HPDE6-E6E7 (cell line): ENCODE data around the gene SNRPD3.
"Not testable (repeated sequence)": the region's sequence is repeated elsewhere in the genome, so short reads cannot be mapped to it uniquely, and the experiment has no call there.

ENCODE experiments used
- DNase-seq: peaks from one replicate; pipeline ENCODE4 v3.0.0; 2011; ENCODE audit warnings: missing footprints; ENCODE audit errors: extremely low spot score

Gene SNRPD3

GRCh38 chr22:24592058-24592850 lies 36.5 kb downstream of the SNRPD3 start:
- DNase-seq = no peak

GRCh38 chr22:24592851-24593558 lies 37.2 kb downstream of the SNRPD3 start, which contains the start of gene LRRC75B:
Gene LRRC75B, minus strand, starts transcription at chr22:24593073. Its CDS starts 34 bp downstream, at chr22:24593039.
- DNase-seq = peak; percentile 76

DNA sequence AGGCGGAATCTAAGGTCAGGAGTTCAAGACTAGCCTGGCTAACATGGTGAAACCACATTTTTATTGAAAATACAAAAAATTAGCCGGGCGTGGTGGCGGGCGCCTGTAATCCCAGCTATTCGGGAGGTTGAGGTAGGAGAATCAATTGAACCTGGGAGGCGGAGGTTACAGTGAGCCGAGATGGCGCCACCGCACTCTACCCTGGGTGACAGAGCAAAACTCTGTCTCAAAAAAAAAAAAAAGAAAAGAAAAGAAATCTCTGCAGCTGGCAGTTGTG lies 37.7 kb downstream of the SNRPD3 start:
- DNase-seq = not testable (repeated sequence)

DNA sequence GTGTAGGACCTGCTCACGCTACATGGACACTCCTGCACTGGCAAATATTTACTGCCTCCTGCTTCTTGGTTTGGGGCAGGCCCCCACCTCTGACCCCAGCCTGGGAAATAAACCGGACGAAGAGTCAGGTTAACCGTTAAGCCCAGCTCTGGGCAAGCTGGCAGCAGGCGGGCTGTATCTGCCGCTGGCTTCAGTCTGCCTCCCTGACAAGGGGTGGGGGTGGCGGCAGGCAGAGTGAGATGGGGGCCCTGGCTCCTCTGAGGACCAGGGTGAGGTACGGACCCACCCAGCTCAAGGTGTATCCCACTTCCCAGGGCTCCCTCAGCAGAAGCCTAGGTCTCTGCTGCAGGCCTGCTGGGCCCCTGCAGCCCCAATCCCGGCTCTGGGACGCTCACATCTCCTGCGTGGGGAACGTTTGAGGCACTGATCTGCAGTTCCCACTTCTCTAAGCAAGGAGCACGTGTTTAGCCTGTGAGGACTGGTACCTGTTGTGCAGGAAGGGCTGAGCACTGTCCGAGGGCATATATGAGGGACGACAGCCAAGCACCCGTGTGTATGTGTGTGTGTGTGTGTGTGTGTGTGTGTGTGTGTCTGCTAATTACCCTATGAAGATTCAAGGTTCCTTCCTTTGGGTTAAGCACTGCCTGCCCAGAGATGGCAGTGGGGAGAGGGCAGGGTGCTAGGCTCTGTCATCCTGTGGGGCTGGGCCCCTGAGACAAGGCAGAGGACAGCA lies 38.2 kb downstream of the SNRPD3 start:
- no peak for DNase-seq

DNA sequence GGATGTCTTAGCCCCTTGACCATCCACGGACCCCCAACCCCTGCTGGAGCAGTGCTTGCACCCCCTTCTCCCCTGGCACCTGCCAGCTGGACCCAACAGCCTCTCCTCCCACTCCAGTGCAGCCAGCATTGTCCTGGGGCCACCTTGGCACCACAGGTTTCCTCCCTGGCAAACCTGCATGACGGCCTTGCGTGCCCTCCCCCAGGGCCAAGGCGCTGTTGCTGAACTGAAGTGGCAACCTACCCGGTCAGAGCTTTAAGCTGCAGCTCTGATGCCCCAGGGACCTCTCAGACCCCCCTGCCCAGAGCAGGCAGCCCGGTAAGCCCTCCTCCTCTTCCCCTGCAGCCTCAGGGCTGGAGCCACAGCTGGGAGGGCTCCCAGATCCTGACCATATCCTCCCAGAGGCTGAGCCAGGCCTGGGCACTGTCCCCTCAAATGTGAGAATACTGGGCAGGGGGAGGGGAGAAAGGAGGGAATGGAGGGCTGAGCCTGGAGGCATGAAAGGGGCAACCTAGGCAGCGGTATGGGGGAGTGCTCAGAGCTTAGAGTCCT lies 38.8 kb downstream of the SNRPD3 start:
- DNase-seq = no peak

DNA sequence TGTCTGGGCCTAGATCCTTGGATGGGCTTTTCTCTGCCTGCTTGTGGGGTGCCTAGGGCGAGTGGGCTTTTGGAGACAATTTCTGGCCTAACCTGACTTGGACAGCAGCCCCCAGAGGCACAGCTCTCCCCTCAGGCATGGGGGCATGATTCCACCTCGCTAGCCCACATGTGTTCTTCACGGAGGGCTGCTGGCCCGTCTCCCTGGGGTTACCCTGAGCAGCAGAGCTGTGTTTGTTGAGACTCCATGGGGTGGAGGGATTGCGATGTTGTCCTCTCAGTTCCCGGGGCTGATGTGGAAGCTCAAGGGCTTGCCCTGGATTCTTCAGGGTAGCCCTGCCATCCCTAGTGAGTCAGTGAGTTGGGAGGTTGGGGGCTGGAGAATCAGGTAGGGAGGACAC lies 39.4 kb downstream of the SNRPD3 start:
- no peak for DNase-seq

DNA sequence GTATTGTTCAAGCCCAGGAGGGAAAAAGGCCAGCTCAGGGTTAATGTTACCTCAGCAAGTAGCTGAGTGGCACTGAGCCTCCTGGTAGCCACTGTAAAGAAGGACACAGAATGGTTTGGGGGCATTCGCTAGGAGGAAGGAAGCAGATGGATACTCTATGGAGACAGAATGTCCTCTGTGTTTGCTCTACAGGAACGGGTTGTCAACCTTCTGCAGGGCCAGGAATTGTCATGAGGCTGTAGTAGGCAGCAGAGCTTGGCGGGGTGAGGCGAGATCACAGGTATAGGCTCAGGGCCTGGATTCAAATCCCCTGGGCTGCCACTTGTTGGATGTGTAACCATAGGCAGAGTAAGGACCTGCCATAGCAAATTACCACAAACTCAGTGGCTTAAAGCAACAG lies 40.1 kb downstream of the SNRPD3 start:
- no peak for DNase-seq

DNA sequence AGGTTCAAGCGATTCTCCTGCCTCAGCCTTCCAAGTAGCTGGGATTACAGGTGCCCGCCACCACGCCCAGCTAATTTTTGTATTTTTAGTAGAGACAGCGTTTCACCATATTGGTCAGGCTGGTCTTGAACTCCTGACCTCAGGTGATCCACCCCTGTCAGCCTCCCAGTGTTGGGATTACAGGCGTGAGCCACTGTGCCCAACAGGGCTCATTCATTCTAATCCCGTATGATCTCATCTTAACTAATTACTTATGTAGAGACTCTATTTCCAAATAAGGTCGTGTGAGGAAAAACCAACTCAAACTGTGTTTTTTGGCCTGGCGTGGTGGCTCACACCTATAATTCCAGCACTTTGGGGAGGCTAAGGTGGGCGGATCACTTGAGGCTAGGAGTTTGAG lies 41.3 kb downstream of the SNRPD3 start:
- not testable (repeated sequence) for DNase-seq

DNA sequence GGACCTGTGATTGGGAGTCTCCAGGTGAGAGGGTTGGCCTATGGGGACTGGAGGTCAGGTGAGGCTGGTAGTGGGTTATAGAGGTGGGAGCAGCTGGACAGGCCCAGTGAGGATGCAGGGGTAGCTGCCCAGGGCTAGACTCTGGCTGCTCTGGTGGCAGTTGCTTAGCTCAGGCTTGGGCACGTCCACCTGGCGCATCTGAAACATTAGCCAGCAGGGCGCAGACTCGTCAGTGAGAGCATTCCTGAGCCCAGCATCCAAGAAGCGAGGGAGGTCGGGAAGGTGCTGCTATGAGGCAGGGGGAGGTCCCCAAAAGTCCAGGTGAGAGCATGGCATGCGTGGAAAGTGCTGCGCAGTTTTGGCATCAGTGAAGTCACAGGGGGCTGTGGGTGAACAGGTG lies 43.7 kb downstream of the SNRPD3 start:
- no peak for DNase-seq

GRCh38 chr22:24599958-24600715 lies 44.3 kb downstream of the SNRPD3 start:
- DNase-seq = not testable (repeated sequence)

- no peak for DNase-seq
These were observed 45.7 kb downstream of the SNRPD3 start for GRCh38 chr22:24601217-24602104.

- DNase-seq = not testable (repeated sequence)
These were observed 46.4 kb downstream of the SNRPD3 start for GRCh38 chr22:24602105-24602749.

DNA sequence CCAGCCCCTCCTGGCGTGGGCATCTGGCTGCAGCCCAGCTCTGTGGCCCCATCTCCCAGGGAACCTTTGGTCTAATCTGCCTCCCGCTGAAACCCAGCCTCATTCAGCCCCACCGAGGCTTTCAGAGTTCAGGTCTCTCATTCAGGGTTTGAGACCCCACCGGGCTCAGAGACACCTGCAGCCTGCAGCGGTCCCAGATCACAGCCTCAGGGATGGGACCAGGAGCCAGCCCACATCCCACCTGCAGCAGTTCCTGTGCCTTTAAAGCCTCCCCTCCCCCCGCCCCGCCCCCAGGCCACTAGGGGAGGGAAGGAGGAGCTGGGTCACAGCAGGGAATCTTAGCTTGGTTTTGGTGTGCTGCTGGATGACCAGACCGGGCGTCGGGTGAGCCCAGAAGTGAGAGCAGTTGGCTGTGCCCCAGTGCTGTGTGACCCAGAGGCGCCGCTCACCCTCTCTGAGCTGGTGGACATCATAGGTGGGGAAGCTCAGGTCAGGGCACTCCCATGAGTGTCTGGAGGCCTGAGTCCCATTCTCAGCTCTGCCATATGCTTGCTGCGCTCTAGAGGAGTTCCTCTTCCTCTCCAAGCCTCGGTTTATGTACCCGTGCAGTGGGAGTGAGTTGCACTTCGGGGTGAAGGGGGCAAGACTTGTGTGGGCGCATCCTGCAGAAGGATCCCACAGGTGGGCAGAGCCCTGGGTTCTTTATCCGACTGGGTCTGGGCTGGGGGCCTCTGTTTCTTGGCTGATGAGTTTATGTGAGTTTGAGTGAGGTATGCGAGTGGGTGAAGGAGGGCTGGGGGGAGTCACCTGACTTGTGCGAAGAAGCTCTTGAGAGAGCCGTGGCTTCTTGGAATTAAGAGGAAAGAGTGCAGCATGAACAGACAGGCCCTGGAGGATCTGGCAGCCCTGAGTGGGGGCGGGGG lies 47.3 kb downstream of the SNRPD3 start, which contains the start of gene GGT1:
TSS of gene GGT1 (plus strand) at position 347 of the 923 bp plus-strand sequence. CDS start 7,889 bp downstream, outside the sequence.
- DNase-seq = not testable (repeated sequence)

DNA sequence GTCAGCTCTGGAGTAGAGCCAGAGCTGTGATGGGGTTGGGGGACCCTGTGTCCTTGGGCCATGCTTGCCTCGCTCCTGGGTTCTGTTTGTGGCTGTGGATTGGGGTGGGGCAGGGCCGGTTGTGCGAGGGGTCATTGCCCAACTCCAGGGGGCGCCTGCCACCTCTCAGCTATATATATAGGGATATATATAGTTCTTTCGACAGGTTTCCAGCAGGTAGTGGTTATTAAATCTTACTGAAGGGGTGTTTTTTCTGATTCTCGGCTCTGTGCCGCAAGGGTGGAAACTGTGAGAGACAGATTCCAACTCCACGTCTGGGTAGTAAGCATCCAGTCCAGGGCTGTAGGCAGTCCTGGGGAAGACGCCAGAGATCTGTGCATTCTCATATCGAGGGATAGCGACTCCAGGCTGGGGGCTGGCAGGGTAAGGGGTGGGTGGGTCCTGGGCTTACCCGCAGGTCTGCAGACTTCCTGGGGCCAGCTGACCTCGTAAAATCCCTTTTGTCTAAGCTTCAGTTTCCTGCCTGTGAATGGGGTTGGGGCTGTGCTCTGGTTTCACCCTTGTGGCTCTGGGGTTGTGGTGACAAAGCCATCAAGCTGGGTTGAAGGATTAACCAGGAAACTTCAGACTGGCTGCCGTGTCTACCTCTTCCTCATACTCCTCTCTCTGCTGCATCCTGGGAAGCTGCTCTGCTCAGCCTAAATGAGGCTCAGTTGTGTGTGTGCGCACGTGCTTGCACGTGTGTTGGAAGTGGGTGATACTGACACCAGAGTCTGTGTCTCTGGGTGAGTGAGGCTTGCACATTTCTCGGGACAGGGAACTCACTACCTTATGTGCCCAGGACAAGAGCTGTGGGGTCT lies 48.2 kb downstream of the SNRPD3 start:
- not testable (repeated sequence) for DNase-seq

DNA sequence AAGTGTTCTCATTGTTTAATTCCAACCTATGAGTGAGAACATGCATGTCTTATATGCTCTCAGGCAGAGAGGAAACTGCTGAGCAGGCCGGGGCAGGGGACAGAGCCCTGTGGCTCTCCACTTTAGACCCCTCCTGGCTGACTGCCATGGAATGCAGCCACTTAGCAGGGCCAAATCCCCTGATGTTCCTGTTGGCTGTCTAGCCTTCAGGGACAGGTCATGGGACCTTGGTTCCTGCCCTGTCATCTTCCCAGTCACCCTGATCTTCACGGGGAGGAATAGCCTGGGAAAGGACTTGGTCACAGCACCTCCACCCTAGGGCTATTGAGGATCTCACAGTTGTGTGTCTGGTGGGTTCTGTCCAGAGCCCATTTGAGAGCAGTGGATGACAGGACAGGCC lies 50.5 kb downstream of the SNRPD3 start:
- DNase-seq = not testable (repeated sequence)

GRCh38 chr22:24607429-24607983 lies 51.7 kb downstream of the SNRPD3 start:
- not testable (repeated sequence) for DNase-seq

DNA sequence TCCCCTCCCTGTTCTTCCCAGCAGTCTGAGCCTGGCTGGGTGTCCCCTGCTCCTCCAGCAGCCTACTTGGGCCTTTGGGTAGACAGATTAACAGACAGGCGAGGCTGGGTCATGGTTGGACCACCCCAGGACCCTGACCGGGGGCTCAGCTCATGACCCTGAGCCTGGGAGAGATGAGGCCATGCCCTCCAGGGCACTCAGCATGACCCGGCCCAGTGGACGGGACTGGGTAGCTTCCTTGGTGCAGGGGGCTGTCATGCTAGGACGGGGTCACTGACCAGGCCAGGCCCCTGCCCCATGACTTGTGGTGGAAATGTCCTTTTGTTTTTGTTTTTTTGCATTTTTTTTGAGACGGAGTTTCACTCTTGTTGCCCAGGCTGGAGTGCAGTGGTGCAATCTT lies 52.5 kb downstream of the SNRPD3 start:
- DNase-seq = not testable (repeated sequence)
